ENCODE measurements around the gene ARHGEF17. TPM values are rescaled to one million over a fixed set of nuclear protein-coding genes. Genes with fewer than 3 reads are reported as not detected.

The ARHGEF17 gene
- total RNA-seq, 1 donor from 2014 or later = 19.3 TPM

GRCh38 chr11:73411031-73411430 is 103.0 kb downstream of the ARHGEF17 start:
- Histone ChIP-seq H3K9me3 (ENCODE audit: control insufficient read depth in 3 of 3, low read length in 3 of 3) (no peaks in the 10 kb centered on the region), H3K27me3 (ENCODE audit: control insufficient read depth in 3 of 3, insufficient read depth in 3 of 3, low read length in 3 of 3) (no peaks in the 10 kb centered on the region), H3K27ac (ENCODE audit: low read depth, low read length) (no peak overlapping the region), H3K4me3 (ENCODE audit: low read length in 3 of 3) (no peak overlapping the region), H3K9ac (ENCODE audit: low read depth in 1 of 3, low read length in 3 of 3) (no peak overlapping the region), H3K36me3 (ENCODE audit: control insufficient read depth in 3 of 3, insufficient read depth in 3 of 3, low read length in 3 of 3) (peaks cover 14 to 24% (median 17%) of the 10 kb centered on the region in 3 donors), H3K4me1 (ENCODE audit: control insufficient read depth in 3 of 3, insufficient read depth in 3 of 3, low read length in 3 of 3) (peaks cover 17 to 20% (median 19%) of the 10 kb centered on the region in 3 donors)

- H3K27ac ChIP-seq (ENCODE audit: low read depth, low read length) = no peak overlapping the region
- no peak overlapping the region for H3K9ac ChIP-seq (ENCODE audit: low read depth in 1 of 3, low read length in 3 of 3)
- H3K4me1 ChIP-seq (ENCODE audit: control insufficient read depth in 3 of 3, insufficient read depth in 3 of 3, low read length in 3 of 3) = peaks cover 20 to 24% (median 23%) of the 10 kb centered on the region in 3 donors
- peaks cover 12 to 19% (median 13%) of the 10 kb centered on the region in 3 donors for H3K36me3 ChIP-seq (ENCODE audit: control insufficient read depth in 3 of 3, insufficient read depth in 3 of 3, low read length in 3 of 3)
- H3K9me3 ChIP-seq (ENCODE audit: control insufficient read depth in 3 of 3, low read length in 3 of 3) = no peaks in the 10 kb centered on the region
- no peaks in the 10 kb centered on the region for H3K27me3 ChIP-seq (ENCODE audit: control insufficient read depth in 3 of 3, insufficient read depth in 3 of 3, low read length in 3 of 3)
- no peak overlapping the region for H3K4me3 ChIP-seq (ENCODE audit: low read length in 3 of 3)
Observed at GRCh38 chr11:73412308-73412707, 104.2 kb downstream of the ARHGEF17 start.

DNA sequence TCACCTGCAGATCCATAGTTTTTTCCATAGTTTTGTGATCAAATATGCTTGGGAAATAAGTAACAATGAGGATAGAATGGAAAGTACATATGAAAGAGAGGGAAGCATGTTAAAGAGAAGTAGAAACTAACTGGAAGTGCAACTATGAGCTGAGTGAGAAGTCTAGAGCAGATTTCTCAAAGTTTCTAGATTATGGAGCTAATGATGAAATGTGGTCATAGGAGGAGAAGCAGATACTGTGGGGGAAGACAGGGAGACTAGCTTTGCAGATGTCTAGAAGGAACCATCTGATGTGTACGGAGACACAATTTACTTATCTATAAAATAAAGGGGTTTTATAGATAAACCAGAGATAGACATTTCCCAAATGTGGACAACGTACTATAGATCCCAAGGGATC is 105.2 kb downstream of the ARHGEF17 start:
- Histone ChIP-seq H3K27me3 (ENCODE audit: control insufficient read depth in 3 of 3, insufficient read depth in 3 of 3, low read length in 3 of 3) (no peaks in the 10 kb centered on the region), H3K9me3 (ENCODE audit: control insufficient read depth in 3 of 3, low read length in 3 of 3) (no peaks in the 10 kb centered on the region), H3K36me3 (ENCODE audit: control insufficient read depth in 3 of 3, insufficient read depth in 3 of 3, low read length in 3 of 3) (peaks cover 10 to 18% (median 10%) of the 10 kb centered on the region in 3 donors), H3K9ac (ENCODE audit: low read depth in 1 of 3, low read length in 3 of 3) (no peak overlapping the region), H3K27ac (ENCODE audit: low read depth, low read length) (no peak overlapping the region), H3K4me3 (ENCODE audit: low read length in 3 of 3) (no peak overlapping the region), H3K4me1 (ENCODE audit: control insufficient read depth in 3 of 3, insufficient read depth in 3 of 3, low read length in 3 of 3) (peaks cover 20 to 24% (median 23%) of the 10 kb centered on the region in 3 donors)

- H3K27ac ChIP-seq (ENCODE audit: low read depth, low read length) = peak overlapping the region; percentile 58
- H3K9me3 ChIP-seq (ENCODE audit: control insufficient read depth in 3 of 3, low read length in 3 of 3) = no peaks in the 10 kb centered on the region
- no peak overlapping the region for H3K9ac ChIP-seq (ENCODE audit: low read depth in 1 of 3, low read length in 3 of 3)
- H3K36me3 ChIP-seq (ENCODE audit: control insufficient read depth in 3 of 3, insufficient read depth in 3 of 3, low read length in 3 of 3) = peaks cover 2 to 12% (median 3%) of the 10 kb centered on the region in 3 donors
- H3K27me3 ChIP-seq (ENCODE audit: control insufficient read depth in 3 of 3, insufficient read depth in 3 of 3, low read length in 3 of 3) = no peaks in the 10 kb centered on the region
- H3K4me1 ChIP-seq (ENCODE audit: control insufficient read depth in 3 of 3, insufficient read depth in 3 of 3, low read length in 3 of 3) = peaks cover 20 to 24% (median 23%) of the 10 kb centered on the region in 3 donors
- peak overlapping the region in 1 of 3 donors; percentile 4 for H3K4me3 ChIP-seq (ENCODE audit: low read length in 3 of 3)
Observed at GRCh38 chr11:73414977-73415651, 107.0 kb downstream of the ARHGEF17 start.

DNA sequence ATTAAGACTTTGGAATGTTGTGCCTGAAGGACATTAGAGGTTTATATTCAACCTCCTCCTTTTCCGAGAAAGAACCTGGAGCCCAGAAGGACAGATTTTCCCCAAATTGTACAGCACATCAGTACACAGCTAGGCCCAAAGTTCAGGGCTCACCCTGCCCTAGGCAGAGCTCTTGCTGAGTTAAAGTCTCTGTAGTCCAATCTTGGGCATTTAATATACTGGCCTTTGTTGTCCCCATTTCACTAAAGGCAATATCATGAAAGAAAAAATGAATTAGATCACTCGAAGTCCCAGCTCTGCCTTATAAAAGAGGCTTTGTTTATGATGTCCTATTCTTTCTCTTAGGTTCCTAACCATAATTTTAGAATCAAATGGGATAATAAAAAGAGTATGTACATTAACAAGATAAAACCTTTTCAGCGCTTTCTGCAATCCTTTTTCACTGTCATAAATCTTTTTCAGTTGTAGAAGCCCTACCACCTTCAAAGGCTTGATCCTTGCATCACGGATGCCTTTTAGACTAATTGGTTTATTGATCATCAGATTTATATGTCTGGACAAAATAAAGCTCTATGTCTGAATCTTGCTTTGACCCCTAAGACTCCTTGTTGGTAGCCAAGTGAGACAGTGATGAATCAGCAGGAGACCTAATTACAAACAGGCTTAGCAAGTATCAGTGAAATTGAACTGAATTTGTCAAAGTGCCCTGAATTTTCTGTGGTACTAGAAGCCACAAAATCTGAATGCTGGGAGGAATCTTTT is 108.0 kb downstream of the ARHGEF17 start:
- no peaks in the 10 kb centered on the region for H3K27me3 ChIP-seq (ENCODE audit: control insufficient read depth in 3 of 3, insufficient read depth in 3 of 3, low read length in 3 of 3)

DNA sequence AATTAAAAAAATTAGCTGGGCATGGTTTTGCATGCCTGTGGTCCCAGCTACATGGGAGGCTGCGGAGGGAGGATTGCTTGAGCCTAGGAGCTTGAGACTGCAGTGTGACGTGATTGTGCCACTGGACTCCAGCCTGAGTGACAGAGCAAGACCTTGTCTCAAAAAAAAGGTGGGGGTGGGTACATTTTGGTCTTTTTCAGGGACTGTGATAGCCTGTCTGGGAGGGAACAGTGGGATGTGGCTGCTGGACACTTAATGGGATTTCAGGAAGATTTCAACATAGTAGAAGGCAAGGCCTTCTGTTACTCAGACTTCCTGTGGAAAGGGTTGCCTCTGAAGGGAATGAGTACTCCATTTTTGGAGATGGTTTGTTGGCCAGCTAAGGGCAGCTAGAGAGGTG is 108.7 kb downstream of the ARHGEF17 start:
- Histone ChIP-seq H3K36me3 (ENCODE audit: control insufficient read depth in 3 of 3, insufficient read depth in 3 of 3, low read length in 3 of 3) (peaks cover 0 to 6% (median 3%) of the 10 kb centered on the region in 3 donors), H3K9ac (ENCODE audit: low read depth in 1 of 3, low read length in 3 of 3) (no peak overlapping the region), H3K4me3 (ENCODE audit: low read length in 3 of 3) (no peak overlapping the region), H3K4me1 (ENCODE audit: control insufficient read depth in 3 of 3, insufficient read depth in 3 of 3, low read length in 3 of 3) (peaks cover 20 to 24% (median 23%) of the 10 kb centered on the region in 3 donors), H3K27ac (ENCODE audit: low read depth, low read length) (peak overlapping the region; percentile 1), H3K27me3 (ENCODE audit: control insufficient read depth in 3 of 3, insufficient read depth in 3 of 3, low read length in 3 of 3) (no peaks in the 10 kb centered on the region), H3K9me3 (ENCODE audit: control insufficient read depth in 3 of 3, low read length in 3 of 3) (no peaks in the 10 kb centered on the region)

More for the DNA sequence above, 108.0 kb downstream of the ARHGEF17 start:
- Histone ChIP-seq H3K27ac (ENCODE audit: low read depth, low read length) (peak overlapping the region; percentile 58), H3K9me3 (ENCODE audit: control insufficient read depth in 3 of 3, low read length in 3 of 3) (no peaks in the 10 kb centered on the region), H3K4me1 (ENCODE audit: control insufficient read depth in 3 of 3, insufficient read depth in 3 of 3, low read length in 3 of 3) (peaks cover 20 to 24% (median 23%) of the 10 kb centered on the region in 3 donors), H3K9ac (ENCODE audit: low read depth in 1 of 3, low read length in 3 of 3) (no peak overlapping the region), H3K36me3 (ENCODE audit: control insufficient read depth in 3 of 3, insufficient read depth in 3 of 3, low read length in 3 of 3) (peaks cover 0 to 8% (median 3%) of the 10 kb centered on the region in 3 donors), H3K4me3 (ENCODE audit: low read length in 3 of 3) (no peak overlapping the region)

Other genes with a start within 250 kb of the ARHGEF17 start
- 19.8 TPM for gene FCHSD2, start 166.0 kb upstream of the ARHGEF17 start, total RNA-seq
- 1.0 TPM for gene P2RY2, start 90.0 kb upstream of the ARHGEF17 start, total RNA-seq
- 2.1 TPM for gene P2RY6, start 35.9 kb upstream of the ARHGEF17 start, total RNA-seq
- 1.6 TPM for gene RELT, start 68.1 kb downstream of the ARHGEF17 start, total RNA-seq

All from skeletal muscle tissue (tissue), 4 donors.